Erythroblast (primary cell): ENCODE data around the gene MED15.

Experiments used
- GATA1 ChIP-seq: IDR thresholded peaks from 2 replicates; pipeline ENCODE4 v1.6.1; 2011; ENCODE audit warnings: low read depth, mild to moderate bottlenecking, control low read depth, low read length, moderate library complexity
- POLR2A ChIP-seq: IDR thresholded peaks from 2 replicates; pipeline ENCODE4 v1.6.1; 2011; ENCODE audit warnings: mild to moderate bottlenecking, low read length

- no peak for TF ChIP-seq POLR2A
- TF ChIP-seq GATA1: no peak
Observed at GRCh38 chr22:20499769-20500168, 7.6 kb upstream of the MED15 start.
